Trophoblast cell (in vitro differentiated cells and primary cell): Measurements from ENCODE around the gene RAP1A.
"Not testable (repeated sequence)": the region's sequence is repeated elsewhere in the genome, so short reads cannot be mapped to it uniquely, and the experiment has no call there.

Source experiments
- DNase-seq, 2 donors: peaks; one replicate each; pipeline ENCODE4 v3.0.0-alpha.2; 2016
- H2AFZ ChIP-seq: 2 replicates; pipeline ENCODE4 v1.6.1; 2013; ENCODE audit warnings: low read length, moderate library complexity, mild to moderate bottlenecking; ENCODE audit not compliant: insufficient read depth, poor library complexity
- H2AK5ac ChIP-seq: 2 replicates; pipeline ENCODE4 v1.6.1; 2013; ENCODE audit warnings: mild to moderate bottlenecking, low read length
- H2BK120ac ChIP-seq: 2 replicates; pipeline ENCODE4 v1.6.1; 2013; ENCODE audit warnings: low read length, mild to moderate bottlenecking, moderate library complexity; ENCODE audit not compliant: insufficient read depth, poor library complexity
- H2BK12ac ChIP-seq: 2 replicates; pipeline ENCODE4 v1.6.1; 2013; ENCODE audit warnings: mild to moderate bottlenecking, low read length, moderate library complexity
- H2BK5ac ChIP-seq: 2 replicates; pipeline ENCODE4 v1.6.1; 2013; ENCODE audit warnings: low read length, low read depth, moderate library complexity, mild to moderate bottlenecking; ENCODE audit not compliant: poor library complexity
- H3K14ac ChIP-seq: 2 replicates; pipeline ENCODE4 v1.6.1; 2013; ENCODE audit warnings: mild to moderate bottlenecking, low read length
- H3K18ac ChIP-seq: 2 replicates; pipeline ENCODE4 v1.6.1; 2013; ENCODE audit warnings: mild to moderate bottlenecking, low read length
- H3K23ac ChIP-seq: 2 replicates; pipeline ENCODE4 v1.6.1; 2013; ENCODE audit warnings: low read length
- H3K27ac ChIP-seq: 2 replicates; pipeline ENCODE4 v1.5.1; 2013; ENCODE audit warnings: low read depth, mild to moderate bottlenecking, inconsistent platforms, low read length, moderate library complexity
- H3K27me3 ChIP-seq: 2 replicates; pipeline ENCODE4 v1.6.1; 2013; ENCODE audit warnings: inconsistent platforms, mild to moderate bottlenecking, low read length, moderate library complexity; ENCODE audit not compliant: insufficient read depth
- H3K36me3 ChIP-seq, 2 experiments: 1 replicate in 1 of 2; 2 replicates in 1 of 2; pipeline ENCODE4 v1.6.1; 2013; ENCODE audit warnings: low read length in 2 of 2, mild to moderate bottlenecking in 2 of 2, moderate library complexity in 1 of 2; ENCODE audit not compliant: insufficient read depth in 2 of 2, control insufficient read depth in 1 of 2
- H3K4ac ChIP-seq: 2 replicates; pipeline ENCODE4 v1.6.1; 2013; ENCODE audit warnings: low read depth, mild to moderate bottlenecking, low read length, moderate library complexity
- H3K4me1 ChIP-seq, 2 experiments: 1 replicate in 1 of 2; 2 replicates in 1 of 2; pipeline ENCODE4 v1.6.1; 2013; ENCODE audit warnings: low read length in 2 of 2, mild to moderate bottlenecking in 2 of 2, moderate library complexity in 1 of 2; ENCODE audit not compliant: insufficient read depth in 2 of 2, control insufficient read depth in 1 of 2
- H3K4me2 ChIP-seq: 2 replicates; pipeline ENCODE4 v1.6.1; 2013; ENCODE audit warnings: inconsistent platforms, mild to moderate bottlenecking, low read length, moderate library complexity
- H3K4me3 ChIP-seq: 2 replicates; pipeline ENCODE4 v1.5.1; 2013; ENCODE audit warnings: mild to moderate bottlenecking, low read depth, low read length, inconsistent platforms
- H3K79me1 ChIP-seq: one replicate; pipeline ENCODE4 v1.6.1; 2013; ENCODE audit warnings: low read length
- H3K79me2 ChIP-seq: 2 replicates; pipeline ENCODE4 v1.6.1; 2013; ENCODE audit warnings: low read length, mild to moderate bottlenecking; ENCODE audit not compliant: control insufficient read depth, insufficient read depth, poor library complexity
- H3K9ac ChIP-seq: 2 replicates; pipeline ENCODE4 v1.6.1; 2013; ENCODE audit warnings: mild to moderate bottlenecking, low read length
- H3K9me3 ChIP-seq: 2 replicates; pipeline ENCODE4 v1.6.1; 2013; ENCODE audit warnings: low read depth, mild to moderate bottlenecking, control low read depth, inconsistent platforms, low read length; ENCODE audit not compliant: insufficient read depth
- H4K12ac ChIP-seq: 2 replicates; pipeline ENCODE4 v1.6.1; 2013; ENCODE audit warnings: low read depth, mild to moderate bottlenecking, low read length, moderate library complexity
- H4K8ac ChIP-seq: 2 replicates; pipeline ENCODE4 v1.6.1; 2013; ENCODE audit warnings: low read depth, mild to moderate bottlenecking, low read length, moderate library complexity
- H4K91ac ChIP-seq: one replicate; pipeline ENCODE4 v1.6.1; 2013; ENCODE audit warnings: low read depth, mild to moderate bottlenecking, low read length, moderate library complexity
- WGBS: extraction: QIAGEN DNeasy Blood & Tissue Kit; methylation state at CpG from one replicate; pipeline ENCODE4 v1.1.7; 2013; ENCODE audit warnings: missing lambda C conversion rate; ENCODE audit not compliant: insufficient read length, insufficient coverage; ENCODE audit errors: extremely low coverage; 5-methylcytosine and 5-hydroxymethylcytosine counted together

The RAP1A gene

DNA sequence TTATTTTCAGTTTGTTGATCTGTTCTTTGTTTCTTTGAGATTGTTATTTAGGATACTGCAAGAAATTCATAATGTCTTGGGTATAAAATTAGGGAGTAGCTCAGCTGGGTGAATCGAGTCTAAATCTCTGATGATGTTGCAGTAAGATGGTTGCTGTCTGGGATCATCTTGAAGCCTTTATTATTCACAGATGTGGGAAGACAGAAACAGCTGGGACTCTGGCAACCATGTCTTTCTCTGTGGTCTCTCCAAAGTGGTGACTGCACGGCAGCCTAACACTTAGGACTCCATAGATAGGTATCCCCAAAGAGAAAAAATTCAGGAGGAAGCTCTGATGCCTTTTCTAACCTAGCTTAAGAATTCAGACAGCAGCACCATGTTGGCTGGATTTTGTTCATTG lies 52.7 kb downstream of the RAP1A start:
- Histone ChIP-seq H3K14ac (no peak overlapping the region), H3K4me1 (no peaks in the 10 kb centered on the region), H3K36me3 (no peaks in the 10 kb centered on the region), H4K91ac (no peak overlapping the region), H3K18ac (no peak overlapping the region), H3K79me2 (no peaks in the 10 kb centered on the region), H4K8ac (no peak overlapping the region), H3K27ac (no peak overlapping the region), H3K9me3 (no peaks in the 10 kb centered on the region), H4K12ac (no peak overlapping the region), H3K4ac (no peak overlapping the region), H3K9ac (no peak overlapping the region), H3K27me3 (no peaks in the 10 kb centered on the region), H3K23ac (no peak overlapping the region), H3K4me2 (no peak overlapping the region), H2BK5ac (no peak overlapping the region), H3K4me3 (no peak overlapping the region), H2BK12ac (no peak overlapping the region), H2AK5ac (no peak overlapping the region), H2AFZ (no peak overlapping the region), H2BK120ac (no peak overlapping the region), H3K79me1 (no peaks in the 10 kb centered on the region)
- WGBS, result no CpG with 5 or more reads among the region's 2 CpGs
- DNase-seq, result no peak

DNA sequence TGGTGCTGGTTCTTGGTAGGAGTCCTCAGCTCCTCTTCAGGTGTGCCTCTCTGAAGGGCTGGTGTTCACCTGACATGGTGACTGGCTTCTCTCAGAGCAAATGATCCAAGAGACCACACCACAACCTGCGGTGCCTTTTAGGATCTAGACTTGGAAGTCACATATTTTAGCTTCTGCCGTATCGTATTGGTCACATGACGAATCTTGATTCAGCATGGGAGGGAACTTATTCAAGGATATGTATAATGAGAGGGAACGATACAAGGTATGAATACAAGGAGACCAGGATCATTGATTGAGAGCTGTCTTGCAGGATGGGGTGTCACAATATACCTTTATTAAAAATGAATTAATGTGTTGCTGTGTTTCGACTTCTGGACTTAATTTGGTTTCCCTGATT lies 58.0 kb downstream of the RAP1A start:
- no peak for DNase-seq
- H2AFZ ChIP-seq, result no peak overlapping the region
- H3K79me2 ChIP-seq, result no peaks in the 10 kb centered on the region
- H3K9ac ChIP-seq, result no peak overlapping the region
- no peak overlapping the region for H3K4me3 ChIP-seq
- no peak overlapping the region for H2BK120ac ChIP-seq
- H2BK12ac ChIP-seq, result no peak overlapping the region
- no peak overlapping the region for H3K23ac ChIP-seq
- no peak overlapping the region for H4K91ac ChIP-seq
- H3K4me1 ChIP-seq, result no peaks in the 10 kb centered on the region
- no peaks in the 10 kb centered on the region for H3K9me3 ChIP-seq
- H3K36me3 ChIP-seq, result peaks cover 1 to 2% of the 10 kb centered on the region in 2 experiments
- H2BK5ac ChIP-seq, result no peak overlapping the region
- no peaks in the 10 kb centered on the region for H3K79me1 ChIP-seq
- H3K27ac ChIP-seq, result no peak overlapping the region
- no CpG with 5 or more reads among the region's 6 CpGs for WGBS
- no peaks in the 10 kb centered on the region for H3K27me3 ChIP-seq
- no peak overlapping the region for H3K18ac ChIP-seq
- H4K8ac ChIP-seq, result no peak overlapping the region
- no peak overlapping the region for H2AK5ac ChIP-seq
- H4K12ac ChIP-seq, result no peak overlapping the region
- H3K14ac ChIP-seq, result no peak overlapping the region
- no peak overlapping the region for H3K4ac ChIP-seq
- no peak overlapping the region for H3K4me2 ChIP-seq

DNA sequence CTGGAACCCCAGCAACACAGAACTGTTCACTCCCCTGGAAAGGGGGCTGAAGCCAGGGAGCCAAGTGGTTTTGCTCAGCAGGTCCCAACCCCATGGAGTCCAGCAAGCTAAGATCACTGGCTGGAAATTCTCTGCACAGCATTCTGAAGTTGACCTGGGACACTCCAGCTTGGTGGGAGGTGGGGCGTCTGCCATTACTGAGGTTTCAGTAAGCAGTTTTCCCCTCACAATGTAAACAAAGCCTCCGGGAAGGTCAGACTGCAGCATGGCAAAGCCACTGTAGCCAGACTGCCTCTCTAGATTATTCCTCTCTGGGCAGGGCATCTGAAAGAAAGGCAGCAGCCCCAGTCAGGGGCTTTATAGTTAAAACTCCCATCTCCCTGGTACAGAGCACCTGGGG lies 60.0 kb downstream of the RAP1A start:
- no peaks in the 10 kb centered on the region for H3K79me1 ChIP-seq
- no peak overlapping the region for H2AK5ac ChIP-seq
- no peak overlapping the region for H3K4me2 ChIP-seq
- H3K4me3 ChIP-seq, result no peak overlapping the region
- H3K79me2 ChIP-seq, result no peaks in the 10 kb centered on the region
- no peak overlapping the region for H3K27ac ChIP-seq
- H2AFZ ChIP-seq, result no peak overlapping the region
- H2BK5ac ChIP-seq, result no peak overlapping the region
- no peak overlapping the region for H2BK120ac ChIP-seq
- no peak overlapping the region for H4K8ac ChIP-seq
- H3K14ac ChIP-seq, result no peak overlapping the region
- H4K12ac ChIP-seq, result no peak overlapping the region
- DNase-seq, result no peak
- H3K9ac ChIP-seq, result no peak overlapping the region
- no peak overlapping the region for H3K18ac ChIP-seq
- peaks cover 1 to 2% of the 10 kb centered on the region in 2 experiments for H3K36me3 ChIP-seq
- no peaks in the 10 kb centered on the region for H3K9me3 ChIP-seq
- H2BK12ac ChIP-seq, result no peak overlapping the region
- no peak overlapping the region for H3K23ac ChIP-seq
- H3K27me3 ChIP-seq, result no peaks in the 10 kb centered on the region
- H3K4me1 ChIP-seq, result no peaks in the 10 kb centered on the region
- H3K4ac ChIP-seq, result no peak overlapping the region
- H4K91ac ChIP-seq, result no peak overlapping the region
- no CpG with 5 or more reads among the region's 2 CpGs for WGBS

DNA sequence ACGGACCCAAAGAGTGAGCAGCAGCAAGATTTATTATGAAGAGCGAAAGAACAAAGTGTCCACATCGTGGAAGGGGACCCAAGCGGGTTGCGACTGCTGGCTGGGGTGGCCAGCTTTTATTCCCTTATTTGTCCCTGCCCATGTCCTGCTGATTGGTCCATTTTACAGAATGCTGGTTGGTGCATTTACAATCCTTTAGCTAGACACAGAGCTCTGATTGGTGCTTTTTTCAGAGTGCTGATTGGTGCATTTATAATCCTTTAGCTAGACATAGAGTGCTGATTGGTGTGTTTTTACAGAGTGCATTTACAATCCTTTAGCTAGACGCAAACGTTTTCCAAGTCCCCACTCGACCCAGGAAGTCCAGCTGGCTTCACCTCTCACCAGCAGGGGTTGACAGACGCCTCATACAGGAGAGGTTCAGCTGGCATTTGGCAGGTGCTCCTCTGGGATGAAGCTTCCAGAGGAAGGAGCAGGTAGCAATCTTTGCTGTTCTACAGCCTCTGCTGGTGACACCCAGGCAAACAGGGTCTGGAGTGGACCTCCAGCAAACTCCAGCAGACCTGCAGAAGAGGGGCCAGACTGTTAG lies 60.7 kb downstream of the RAP1A start:
- not testable (repeated sequence) for H3K79me1 ChIP-seq, H3K4me2 ChIP-seq
- WGBS, result no CpG with 5 or more reads among the region's 9 CpGs

More for the DNA sequence above, 60.7 kb downstream of the RAP1A start:
- H2BK5ac ChIP-seq, H3K4me1 ChIP-seq, DNase-seq, H3K36me3 ChIP-seq, H3K23ac ChIP-seq, H3K9me3 ChIP-seq, H3K14ac ChIP-seq, H4K12ac ChIP-seq, H3K27ac ChIP-seq, H2BK12ac ChIP-seq, H4K91ac ChIP-seq, H2AFZ ChIP-seq, H3K79me2 ChIP-seq, H3K4me3 ChIP-seq, H2BK120ac ChIP-seq, H4K8ac ChIP-seq, H3K9ac ChIP-seq, H3K4ac ChIP-seq, H3K18ac ChIP-seq, H3K27me3 ChIP-seq, H2AK5ac ChIP-seq: not testable (repeated sequence)
